Islet precursor cell (in vitro differentiated cells): Measurements from ENCODE around the gene C1QTNF2.
A peak's percentile ranks its signal among the peaks of the same experiment; 100 is the strongest.
"Not testable (repeated sequence)": the region's sequence is repeated elsewhere in the genome, so short reads cannot be mapped to it uniquely, and the experiment has no call there.

Source experiments
- DNase-seq: peaks from one replicate; pipeline ENCODE4 v3.0.0-alpha.2; 2018

Gene C1QTNF2

DNA sequence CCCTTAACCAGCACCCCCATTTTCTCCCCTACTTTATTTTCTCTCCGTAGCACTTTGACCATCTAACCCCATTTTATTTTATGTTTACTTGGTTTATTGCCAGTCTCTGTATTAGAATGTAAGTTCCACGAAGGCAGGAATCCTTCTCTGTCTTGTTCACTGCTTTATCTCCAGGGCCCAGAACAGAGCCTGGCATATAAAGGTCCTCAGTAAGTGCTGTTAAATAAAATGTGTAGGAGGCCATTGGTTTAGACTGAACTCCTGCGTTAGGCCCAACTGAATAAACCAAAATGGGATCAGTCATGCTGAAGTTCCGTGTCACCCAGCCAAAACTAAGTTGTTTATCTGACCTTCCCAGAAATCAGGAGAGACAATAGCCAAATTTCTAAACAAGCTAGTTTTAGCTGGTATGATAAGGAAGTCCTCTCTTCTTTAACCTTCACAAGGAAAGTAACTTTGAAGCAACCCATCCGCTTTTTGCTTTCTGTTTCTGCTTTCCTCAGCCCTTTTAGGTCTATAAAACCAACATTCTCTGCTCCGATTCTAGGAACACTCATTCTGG is 29.0 kb downstream of the C1QTNF2 start:
- no peak for DNase-seq

DNA sequence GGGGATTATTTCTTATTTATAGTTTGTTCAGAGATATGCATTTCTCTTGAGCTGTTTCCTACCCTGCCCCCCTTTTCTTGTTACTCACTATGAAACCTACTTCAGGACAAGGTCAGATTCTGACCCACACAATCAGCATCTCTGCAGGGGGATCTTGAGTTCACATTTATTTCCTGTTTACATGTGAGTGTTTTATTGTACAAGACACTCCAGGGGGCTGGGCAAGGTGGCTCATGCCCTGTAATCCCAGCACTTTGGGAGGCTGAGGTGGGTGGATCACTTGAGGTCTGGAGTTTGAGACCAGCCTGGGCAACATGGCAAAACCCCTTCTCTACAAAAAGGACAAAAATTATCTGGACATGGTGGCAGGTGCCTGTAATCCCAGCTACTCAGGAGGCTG is 29.9 kb downstream of the C1QTNF2 start:
- DNase-seq = not testable (repeated sequence)

DNA sequence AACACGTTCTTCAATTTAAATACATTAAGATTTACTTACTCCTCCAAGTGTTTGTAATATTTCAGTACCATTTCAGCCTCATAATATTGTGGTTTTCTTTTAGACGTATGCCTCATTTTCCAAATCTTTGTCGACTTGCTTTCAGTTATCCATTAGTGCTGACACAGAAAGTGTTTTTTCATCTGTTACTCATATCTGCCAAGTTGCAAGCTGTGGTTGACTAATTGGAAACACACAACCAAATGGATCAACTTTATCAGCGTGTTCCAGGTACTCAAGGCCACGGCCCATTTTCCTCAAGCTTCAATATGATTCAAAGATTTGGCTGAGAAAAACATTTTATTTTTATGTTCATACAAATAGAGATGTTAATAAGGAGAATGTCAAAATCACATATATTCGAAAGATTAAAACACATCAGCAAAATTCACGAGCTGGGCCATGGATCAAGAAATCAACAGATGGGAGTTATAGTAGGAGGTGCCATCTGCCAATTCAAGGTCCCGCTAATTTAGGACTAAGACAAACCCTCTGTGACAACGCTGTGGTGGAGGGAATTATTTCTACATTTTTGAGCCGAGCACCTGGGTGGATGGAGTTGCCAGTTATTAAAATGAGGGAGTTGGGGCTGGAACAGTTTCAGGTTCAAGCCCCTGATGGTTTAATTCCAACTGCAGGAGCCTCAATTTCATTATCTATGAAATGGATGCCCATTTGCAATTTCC is 30.9 kb downstream of the C1QTNF2 start:
- DNase-seq = no peak

- DNase-seq = not testable (repeated sequence)
These were observed 35.7 kb downstream of the C1QTNF2 start for GRCh38 chr5:160334716-160335115.

- no peak for DNase-seq
These were observed 36.7 kb downstream of the C1QTNF2 start for GRCh38 chr5:160333721-160334120.

- no peak for DNase-seq
These were observed 40.2 kb downstream of the C1QTNF2 start for GRCh38 chr5:160330212-160330611.

GRCh38 chr5:160327818-160328217 is 42.6 kb downstream of the C1QTNF2 start:
- no peak for DNase-seq

GRCh38 chr5:160326981-160327380 is 43.4 kb downstream of the C1QTNF2 start:
- DNase-seq = no peak

DNA sequence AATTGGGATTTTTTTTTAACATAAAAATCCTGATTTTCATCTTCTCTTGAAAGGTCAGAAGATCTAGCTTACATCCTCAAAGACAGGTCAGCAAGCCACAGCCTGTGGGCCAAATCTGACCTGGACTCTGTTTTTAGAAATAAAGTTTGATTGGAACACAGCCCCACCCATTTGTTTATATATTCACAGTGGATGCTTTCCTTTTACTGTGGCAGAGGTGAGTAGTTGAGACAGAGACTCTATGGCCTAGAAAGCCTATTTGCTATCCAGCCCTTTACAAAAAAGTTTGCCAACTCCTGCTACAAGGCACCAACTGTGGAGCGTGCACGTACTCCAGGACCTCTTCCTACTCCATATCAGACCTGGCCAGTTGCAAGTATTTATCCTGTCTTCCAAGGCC is 44.7 kb downstream of the C1QTNF2 start:
- no peak for DNase-seq

GRCh38 chr5:160324886-160325285 is 45.5 kb downstream of the C1QTNF2 start:
- DNase-seq = no peak

DNA sequence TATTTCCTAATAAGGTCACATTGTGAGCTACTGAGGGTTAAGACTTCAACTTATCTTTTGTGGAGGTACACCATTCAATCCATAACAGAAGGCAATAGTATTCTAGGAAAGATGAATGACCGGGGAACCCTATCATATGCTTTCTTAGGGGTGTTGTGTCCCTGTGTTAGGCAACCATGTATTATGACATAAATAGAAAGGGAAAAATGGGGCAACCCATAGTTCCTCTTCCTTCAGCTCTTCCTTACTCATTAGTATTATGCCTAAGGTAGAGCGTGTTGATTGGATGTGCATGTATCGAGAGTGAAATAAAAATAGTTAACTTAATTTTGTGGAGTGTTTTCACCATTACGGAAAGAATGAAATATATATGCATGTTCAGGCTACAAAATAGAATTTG is 52.0 kb downstream of the C1QTNF2 start:
- DNase-seq = no peak

DNA sequence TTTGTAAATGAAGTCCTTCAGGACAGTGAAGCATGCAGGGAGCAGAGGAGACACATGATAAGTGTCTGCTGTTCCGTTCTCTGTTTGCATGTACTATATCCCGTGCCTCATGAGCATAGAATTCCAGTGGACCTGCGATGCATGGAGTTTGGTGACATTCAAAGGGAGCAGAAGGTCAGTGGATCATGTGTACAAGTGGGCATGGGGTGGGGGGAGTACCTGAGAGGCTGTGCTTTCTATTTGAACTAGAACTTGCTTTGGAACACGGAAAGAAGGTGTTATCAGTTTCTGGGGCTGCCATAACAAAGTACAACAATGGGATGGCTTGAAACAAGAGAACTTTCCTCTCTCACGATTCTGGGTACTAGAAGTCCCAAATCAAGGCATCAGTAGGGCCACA is 53.0 kb downstream of the C1QTNF2 start:
- DNase-seq = no peak

GRCh38 chr5:160315968-160316367 is 54.5 kb downstream of the C1QTNF2 start:
- DNase-seq = peak; percentile 73

DNA sequence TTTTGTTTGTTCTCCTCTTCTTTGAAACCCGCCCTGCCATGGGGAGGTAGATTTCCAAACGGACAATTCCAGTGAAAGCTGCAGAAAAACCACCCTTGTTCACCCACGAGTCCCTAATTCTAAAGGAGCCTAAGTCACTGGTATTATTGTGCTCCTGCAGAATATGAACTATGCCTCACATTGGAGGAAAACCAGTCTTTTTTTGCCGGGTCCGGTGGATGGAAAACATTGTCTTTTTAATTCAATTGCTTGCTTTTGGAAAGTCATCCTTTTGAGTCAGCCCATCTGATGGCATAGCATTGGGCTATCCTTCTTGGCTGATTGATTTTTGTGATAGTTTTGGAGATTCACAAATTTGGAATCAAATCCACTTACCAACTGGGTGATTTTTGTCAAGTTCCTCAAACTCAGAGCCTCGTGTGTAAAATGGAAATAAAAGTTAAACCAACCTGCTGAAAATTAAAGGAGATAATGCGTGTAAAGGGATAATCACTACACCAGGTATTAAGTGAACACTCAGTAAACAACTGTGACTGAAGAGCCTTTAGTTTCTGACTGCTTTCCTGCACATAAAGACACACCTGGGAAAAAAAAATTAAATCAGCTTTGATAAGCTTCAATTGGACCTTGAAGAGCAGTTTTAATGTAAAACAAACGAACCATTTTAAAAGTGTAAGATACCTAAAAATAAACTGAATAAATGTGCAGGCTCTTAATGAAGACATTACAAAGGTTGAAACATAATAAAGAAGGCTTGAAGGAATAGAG is 57.3 kb downstream of the C1QTNF2 start:
- no peak for DNase-seq

GRCh38 chr5:160312134-160312959 is 58.1 kb downstream of the C1QTNF2 start, which contains the start of gene CCNJL:
Gene CCNJL (minus strand): TSS chr5:160312564. CDS start chr5:160311923, 641 bp downstream.
- peak; percentile 87 for DNase-seq

GRCh38 chr5:160311491-160312133 is 58.8 kb downstream of the C1QTNF2 start:
- no peak for DNase-seq

GRCh38 chr5:160310552-160311295 is 59.7 kb downstream of the C1QTNF2 start:
- no peak for DNase-seq

DNA sequence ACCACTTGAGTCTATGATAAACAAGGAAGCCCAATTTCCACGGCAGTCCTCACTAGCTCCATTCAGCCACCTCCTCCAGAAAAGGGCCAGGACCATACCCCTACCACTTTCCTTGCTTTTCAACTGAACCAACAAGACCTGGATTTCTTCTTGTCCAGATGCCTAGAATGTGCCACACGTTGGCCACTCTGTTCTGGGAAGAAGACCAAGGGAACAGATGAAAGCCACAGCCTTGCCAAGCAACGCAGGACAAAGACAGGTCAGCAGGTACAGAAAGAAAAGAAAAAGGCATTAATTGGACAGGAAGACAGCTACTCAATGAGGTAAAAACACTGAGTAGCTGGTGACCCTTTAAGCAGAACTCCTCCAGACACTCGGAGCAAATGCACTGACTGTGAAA is 60.3 kb downstream of the C1QTNF2 start:
- DNase-seq = no peak

- DNase-seq = no peak
These were observed 63.7 kb downstream of the C1QTNF2 start for GRCh38 chr5:160306696-160307095.

DNA sequence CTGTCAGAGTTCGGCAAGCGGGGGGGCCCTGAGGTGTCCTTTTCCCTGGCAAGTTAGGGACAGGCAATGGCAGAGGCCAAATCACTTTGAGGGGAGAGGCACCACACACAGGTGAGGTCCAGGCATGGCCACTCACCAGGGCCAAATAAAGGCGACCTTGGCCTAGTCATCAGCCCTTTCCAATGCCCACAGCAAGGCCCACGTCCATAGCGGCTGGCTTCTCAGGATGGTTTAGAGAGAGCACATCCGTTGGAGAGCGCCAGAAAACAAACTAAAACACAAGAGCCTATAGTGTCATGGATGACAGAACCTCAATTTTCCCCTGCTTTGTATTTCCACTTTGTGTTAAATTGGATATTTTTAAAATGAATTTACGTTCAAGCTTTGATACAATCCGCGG is 65.1 kb downstream of the C1QTNF2 start:
- no peak for DNase-seq

DNA sequence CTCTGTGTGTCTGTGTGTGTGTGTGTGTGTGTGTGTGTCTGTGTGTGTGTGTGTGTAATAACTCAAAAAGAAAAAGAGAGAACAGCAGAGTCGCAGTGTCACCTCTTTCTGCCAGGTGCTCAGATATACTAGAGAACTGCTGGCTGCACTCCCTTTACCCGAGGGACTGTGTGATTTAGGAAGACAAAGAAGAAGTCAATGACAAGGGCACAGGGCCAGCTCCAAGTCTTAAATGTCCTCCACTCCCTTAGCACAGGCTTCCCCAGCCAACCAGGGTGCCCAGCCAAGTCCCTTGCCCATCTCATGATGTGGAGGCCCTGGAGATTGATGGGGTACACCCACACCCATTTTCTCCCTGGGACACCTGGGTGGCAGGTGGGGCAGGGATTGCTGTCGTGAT is 66.7 kb downstream of the C1QTNF2 start:
- no peak for DNase-seq

DNA sequence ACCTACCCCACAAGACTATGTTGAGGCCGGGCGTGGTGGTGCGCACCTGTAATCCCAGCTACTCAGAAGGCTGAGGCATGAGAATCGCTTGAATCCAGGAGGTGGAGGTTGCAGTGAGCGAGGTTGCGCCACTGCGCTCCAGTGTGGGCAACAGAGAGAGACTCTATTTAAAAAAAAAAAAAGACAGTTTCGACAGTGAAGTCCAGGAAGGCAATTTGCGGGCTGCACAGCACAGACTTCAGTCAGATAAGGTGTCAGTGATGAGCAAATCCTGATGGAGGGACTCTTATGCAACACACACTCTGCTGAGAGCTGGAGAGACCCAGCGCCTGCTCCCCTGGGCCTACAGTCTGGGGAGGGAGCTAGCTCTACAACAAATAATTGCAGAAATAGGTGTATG is 72.2 kb downstream of the C1QTNF2 start:
- no peak for DNase-seq
